Measurements from ENCODE around the gene CLCF1.

GRCh38 chr11:67410984-67411784 is 37.8 kb upstream of the CLCF1 start:
- no peak for TF ChIP-seq CTCF (optimal IDR thresholded peaks at IDR 0.05 in 1 of 3, IDR thresholded peaks at IDR 0.05 in 1 of 3, conservative IDR thresholded peaks at IDR 0.05 in 1 of 3; ENCODE audit: extremely low read depth in 1 of 3, insufficient read depth in 2 of 3, low read length in 3 of 3)
- TF ChIP-seq EZH2 (IDR thresholded peaks at IDR 0.05; ENCODE audit: low read length): no peak

Measured in keratinocyte (primary cell).